HG03025 (cell line): Measurements from ENCODE around the gene PRMT7.

Experiments used
- ATAC-seq: cut with Tn5 transposase; IDR thresholded peaks from one replicate; pipeline ENCODE4 v1.9.1; 2021; ENCODE audit warnings: mild to moderate bottlenecking, moderate library complexity; ENCODE audit not compliant: unreplicated experiment, low FRiP score

Gene PRMT7

DNA sequence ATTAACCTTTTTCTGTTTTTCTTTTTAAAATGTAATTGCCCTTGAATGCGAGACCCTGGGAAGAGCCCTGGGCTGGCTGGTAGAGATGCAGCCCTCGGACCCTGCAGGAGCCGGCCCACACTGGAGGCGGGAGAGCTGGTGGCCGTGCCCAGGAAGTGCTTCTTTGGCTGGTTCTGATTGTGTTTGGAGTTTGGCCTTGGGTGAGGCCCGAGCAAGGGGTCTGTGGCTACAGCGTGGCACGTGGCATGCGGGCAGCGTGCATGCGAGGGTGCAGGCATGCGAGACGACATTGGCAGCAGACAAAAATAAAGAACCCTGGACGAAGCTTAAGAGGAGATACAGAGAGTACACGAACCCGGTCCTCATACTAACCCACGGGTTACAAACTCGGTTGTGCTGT lies 49.7 kb downstream of the PRMT7 start:
- ATAC-seq = no peak

DNA sequence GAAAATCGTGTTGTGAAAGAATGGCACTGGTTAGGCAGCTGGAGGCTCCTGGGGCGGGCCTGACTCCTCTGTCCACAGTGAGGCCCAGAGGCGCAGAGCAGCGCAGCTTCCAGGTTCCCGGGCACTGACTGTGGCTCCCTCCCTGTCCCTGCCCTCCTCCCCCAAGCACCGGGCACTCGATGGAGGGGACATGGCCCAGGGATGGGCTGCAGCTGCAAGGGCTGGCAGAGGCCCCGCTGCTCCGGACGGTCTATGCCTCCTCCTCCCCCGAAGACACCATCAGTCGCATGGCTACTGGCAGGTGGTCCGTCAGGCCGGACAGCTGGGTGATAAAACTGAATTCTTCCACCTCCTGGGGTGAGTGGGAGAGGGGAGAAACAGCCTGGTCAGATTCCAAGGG lies 50.1 kb downstream of the PRMT7 start:
- no peak for ATAC-seq

DNA sequence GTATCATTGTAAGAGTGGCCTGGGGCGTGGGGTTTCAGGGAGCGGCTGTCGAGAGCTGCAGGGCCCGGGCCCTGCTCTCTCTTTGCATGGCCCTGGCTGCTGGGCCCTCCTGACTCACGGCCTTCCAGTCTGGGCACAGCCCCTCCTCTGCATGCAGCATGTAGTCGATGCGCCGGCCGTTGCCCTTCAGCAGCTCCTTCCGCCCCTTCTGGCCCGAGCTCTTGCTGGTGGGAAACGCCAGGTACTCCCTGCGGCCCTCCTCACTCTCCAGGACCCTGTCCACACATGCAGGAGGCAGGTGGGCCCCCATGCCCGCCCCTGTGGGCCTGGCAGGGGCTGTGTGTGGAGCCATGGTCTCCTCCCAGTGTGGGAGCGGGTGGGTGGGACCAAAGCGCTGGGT lies 50.7 kb downstream of the PRMT7 start:
- no peak for ATAC-seq

DNA sequence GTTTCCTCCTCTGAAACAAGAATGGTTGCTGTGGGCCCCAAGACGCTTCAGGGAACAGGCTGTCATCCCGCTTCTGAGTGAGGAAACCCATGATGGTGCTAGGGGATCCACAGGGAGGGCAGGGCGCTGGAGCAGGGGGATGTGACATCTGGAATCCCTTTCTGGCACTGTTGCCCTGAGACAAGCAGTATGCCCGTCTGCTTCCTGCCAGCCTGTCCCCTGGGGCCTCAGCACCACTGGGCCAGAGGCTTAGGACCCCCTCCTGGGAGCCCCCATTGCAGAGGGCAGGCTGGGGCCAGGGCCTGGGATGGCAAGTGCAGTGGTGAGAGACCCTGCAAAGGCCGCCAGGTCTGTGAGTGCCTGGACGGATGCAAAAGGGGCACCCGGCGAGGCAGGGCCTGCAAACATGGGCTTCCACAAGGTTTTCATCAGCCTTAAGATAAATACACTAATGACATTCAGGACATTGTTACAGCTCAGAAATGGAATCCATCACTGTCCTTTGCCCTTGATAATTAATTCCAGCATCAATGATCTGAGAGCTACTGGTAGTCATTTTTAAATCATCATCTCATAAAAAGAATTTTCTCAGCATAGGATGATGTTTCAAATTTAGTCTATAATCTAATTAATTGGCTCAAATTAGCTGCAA lies 51.6 kb downstream of the PRMT7 start:
- ATAC-seq = no peak

DNA sequence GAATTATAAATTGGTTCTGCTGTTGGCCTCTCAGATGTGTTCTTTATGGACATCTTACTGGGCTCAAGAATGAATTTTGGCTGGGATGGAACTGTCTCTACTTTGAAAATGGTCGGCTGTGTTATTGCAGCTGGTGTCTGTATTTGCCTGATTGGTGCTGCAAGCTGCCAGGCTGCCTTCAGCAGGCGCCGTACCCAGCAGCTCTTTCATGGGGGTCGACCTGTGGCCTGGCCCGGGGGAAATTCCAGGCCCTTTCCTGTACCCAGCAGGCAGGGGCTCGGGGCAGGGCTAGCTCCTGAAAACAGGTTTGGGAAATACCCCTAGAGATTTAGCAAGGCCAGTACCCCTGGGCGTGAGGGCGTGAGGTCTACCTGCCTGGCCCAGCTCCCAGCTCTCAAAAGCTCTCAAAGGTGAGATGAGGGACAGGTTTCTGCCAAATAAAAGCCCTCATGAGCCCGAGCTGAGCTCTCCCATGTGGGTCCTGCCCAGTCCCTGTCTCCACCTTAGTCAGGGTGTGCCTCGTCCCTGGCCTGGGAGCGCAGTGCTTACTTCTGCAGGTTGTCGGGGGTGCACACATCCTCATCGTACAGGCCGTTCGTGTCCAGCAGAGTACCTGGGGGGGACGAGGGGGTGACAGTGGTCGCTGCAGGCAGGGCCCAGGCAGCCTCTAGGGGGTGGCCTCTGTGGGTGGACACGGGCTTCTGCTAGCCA lies 52.3 kb downstream of the PRMT7 start:
- no peak for ATAC-seq

DNA sequence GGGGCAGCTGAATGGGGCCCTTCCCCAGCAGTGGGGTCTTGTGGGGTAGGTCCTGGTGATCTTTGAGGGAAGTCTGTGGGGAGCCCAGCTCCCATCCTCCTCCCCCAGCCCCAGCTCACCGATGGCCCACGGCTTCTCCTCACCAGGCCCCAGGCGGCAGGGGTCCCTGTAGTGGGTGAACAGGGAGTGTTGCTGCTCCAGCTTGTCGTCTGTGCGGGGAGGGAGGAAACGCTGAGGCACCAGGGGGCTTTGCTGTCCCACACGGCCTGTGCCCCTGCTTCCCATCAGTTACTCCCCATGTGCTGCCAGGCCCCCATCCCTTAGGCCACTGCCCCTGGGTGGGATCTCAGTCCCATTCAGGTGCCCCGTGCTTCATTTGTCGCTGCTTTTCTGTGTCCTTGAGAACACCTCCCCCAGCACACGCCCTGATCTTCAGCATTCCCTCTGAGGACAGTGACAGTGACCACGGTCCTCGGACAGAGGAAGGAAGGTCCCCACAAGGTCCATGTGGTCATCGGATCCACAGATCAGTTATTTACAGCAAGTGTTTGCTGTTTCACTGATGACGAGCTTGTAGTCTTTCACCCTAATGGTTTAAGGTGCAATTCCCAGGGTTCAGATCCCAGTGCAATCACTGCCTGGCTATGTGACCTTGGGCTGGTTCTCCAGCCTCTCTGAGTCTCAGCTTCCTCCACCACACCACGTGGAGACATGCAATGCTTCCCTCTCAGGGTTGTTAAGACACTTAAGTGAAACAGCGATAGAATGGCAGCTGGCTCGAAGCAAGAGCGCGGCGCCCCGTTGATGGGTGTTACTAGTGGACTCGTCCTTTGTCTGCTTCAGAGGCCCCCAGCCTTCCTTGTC lies 53.1 kb downstream of the PRMT7 start:
- ATAC-seq = no peak

DNA sequence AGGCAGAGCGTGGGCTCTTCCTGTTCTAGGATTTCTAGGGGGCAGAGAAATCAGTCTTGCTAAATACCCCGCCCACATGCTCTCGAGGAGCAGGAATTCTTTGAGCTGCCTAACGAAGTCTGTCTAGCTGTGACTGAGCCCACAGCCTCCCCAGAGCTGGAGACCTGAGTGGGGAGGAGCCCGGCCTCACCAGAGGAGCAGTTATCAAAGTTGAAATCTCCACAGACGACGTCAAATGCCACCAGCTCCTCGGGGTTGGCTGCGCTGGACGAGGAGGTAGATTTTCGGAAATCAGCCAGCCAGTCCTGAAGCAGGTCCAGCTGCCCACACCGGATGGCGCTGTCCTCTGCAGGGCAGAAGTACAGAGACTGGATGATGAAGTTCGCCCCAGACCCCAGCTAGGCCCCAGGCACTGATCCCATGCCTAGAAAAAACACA lies 53.8 kb downstream of the PRMT7 start:
- ATAC-seq = no peak

DNA sequence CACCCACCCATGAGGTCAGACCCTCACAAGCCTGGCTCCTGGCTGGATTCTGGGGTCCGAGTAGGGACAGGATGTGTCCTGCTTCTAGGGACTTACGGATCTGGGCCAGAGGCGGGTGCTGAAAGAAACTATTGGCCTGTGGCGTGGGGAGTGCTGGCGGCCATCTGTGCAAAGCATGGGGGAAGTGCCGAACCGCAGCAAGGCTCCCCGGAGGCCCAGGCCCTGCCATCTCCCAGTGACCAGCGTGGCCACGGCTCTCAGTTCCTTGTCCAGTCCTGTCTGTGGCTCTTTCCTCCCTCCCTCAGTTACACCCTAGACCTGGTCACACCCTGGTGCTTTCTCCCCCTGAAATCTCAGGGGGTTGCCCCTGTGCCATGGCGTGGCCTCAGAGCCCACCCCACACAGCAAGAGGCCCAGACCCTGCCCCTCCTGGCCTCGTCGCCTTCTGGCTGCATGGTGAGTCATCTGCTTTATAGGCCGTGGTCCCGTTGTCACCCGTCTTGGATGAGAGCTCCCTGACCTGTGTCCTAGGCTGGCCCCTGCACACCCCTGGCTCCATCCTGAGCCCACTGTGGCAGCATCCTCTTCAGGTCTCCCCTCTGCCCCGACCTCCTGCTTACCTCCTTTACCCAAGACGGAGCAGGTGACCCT lies 54.5 kb downstream of the PRMT7 start:
- ATAC-seq = no peak

DNA sequence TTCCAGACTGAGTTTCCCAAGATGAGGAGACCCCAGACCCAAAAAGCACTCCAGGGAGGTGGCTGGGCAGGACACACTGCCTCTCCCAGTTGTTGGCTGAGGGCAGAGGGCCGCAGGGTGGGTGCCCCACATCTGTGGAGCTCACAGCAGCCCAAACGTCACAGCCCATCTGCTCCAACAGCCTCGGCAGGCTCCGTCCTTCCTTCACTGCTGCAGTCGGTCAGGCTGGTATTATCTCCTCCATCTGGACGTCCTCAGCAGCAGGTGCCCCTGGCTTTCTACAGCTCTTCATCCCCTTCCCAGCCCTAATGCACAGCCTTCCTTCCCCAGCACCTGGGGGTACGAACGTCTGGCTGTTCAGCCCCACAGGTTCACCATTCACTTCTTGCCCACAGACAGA lies 55.2 kb downstream of the PRMT7 start:
- no peak for ATAC-seq

DNA sequence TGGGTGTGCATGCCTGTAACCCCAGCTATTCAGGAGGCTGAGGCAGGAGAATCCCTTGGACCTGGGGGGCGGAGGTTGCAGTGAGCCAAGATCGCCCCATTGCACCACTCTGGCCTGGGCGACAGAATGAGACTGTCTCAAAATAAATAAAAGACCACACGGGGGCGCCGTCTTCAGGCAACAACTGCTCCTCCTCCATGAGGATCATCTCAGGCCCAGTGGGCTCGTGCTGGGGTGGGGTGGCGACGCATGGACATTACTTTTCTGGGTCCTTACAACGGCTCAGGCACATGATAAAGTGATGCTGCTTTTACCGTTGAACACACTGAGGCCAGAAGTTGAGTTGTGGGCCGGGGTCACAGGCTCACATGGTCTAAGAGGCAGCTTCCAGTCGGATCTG lies 56.2 kb downstream of the PRMT7 start:
- no peak for ATAC-seq

DNA sequence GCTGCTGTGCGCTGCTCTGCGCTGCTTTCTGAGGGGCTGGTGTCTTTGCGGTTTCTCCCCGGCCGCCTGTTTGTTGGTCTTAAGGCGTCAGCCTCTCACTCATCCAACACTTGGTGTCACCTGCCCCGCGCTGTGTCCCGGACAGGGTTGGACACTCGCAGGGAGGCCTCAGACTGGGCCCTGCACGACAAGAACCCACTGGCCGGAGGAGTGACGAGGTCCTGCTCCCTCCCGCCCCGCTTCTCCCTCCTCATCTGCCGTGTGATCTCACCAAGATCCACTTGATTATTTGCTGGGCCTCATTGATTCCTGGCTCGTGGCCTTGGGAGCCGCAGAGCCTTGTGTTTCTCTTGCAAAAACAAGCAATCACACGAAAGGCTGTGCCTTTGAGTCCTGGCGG lies 56.6 kb downstream of the PRMT7 start:
- no peak for ATAC-seq

DNA sequence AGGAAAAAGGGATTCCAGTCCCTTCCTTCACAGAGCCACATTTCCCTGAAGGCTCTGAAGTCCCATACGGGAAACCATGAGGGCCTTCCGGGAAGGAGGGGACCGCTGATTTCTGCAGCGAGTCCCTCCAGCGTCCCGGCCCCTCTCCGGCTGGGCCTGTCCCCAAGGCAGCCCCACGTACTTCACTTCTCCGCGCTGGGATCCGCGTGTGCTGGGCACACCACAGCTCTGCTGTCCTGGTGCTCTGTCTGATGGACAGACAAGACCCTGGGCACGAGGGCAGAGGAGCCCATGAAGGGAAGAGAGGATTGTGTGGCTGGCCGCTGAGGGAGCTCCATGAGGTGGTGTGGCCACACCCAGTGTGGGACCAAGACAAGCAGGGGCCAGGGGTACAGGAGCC lies 57.1 kb downstream of the PRMT7 start:
- ATAC-seq = no peak

DNA sequence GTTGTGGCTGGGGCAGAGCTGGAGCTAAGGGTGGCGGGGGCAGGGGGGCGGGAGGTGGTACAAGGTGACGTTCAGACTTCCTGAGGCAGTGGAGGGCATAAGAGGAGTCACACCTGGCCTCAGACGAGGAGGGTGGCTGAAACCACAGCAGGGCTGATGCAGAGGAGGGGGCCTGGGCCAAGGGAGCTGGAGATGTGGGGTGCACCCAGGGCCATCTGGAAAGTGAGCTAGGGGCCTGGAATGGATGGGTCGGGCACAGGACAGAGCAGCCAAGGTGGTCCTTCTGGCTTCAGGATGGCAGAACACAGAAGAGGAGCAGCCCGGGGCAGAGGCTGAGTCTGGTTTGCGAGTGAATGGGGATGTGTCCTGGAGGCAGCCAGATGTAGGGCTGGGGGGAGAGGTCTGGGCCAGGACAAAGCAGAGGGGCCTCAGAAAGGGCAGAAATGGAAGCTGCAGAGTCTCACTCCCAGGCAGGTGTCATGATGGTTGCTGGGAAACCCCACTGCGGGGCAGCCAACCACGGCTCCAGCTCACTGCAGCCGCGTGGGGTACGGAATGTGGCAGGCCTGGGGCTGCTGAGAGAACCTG lies 57.6 kb downstream of the PRMT7 start:
- ATAC-seq = peak; percentile 40

DNA sequence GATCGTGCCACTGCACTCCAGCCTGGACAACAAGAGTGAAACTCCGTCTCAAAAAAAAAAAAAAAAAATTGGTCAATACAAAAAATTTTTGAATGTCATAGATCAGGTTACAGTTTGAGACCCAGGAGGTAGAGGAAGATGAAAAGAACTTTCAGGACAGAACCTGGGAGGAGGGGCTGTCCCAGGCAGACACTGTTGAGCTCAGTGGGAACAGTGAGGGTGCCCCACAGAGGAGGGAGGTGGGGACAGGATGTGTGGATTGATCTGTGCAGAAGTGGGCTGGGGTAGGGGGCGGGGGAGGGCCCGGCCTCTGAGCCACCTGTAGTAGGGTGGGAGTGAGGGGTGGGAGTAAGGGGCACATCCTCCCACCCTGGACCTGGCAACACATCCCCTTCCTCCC lies 58.3 kb downstream of the PRMT7 start:
- no peak for ATAC-seq

DNA sequence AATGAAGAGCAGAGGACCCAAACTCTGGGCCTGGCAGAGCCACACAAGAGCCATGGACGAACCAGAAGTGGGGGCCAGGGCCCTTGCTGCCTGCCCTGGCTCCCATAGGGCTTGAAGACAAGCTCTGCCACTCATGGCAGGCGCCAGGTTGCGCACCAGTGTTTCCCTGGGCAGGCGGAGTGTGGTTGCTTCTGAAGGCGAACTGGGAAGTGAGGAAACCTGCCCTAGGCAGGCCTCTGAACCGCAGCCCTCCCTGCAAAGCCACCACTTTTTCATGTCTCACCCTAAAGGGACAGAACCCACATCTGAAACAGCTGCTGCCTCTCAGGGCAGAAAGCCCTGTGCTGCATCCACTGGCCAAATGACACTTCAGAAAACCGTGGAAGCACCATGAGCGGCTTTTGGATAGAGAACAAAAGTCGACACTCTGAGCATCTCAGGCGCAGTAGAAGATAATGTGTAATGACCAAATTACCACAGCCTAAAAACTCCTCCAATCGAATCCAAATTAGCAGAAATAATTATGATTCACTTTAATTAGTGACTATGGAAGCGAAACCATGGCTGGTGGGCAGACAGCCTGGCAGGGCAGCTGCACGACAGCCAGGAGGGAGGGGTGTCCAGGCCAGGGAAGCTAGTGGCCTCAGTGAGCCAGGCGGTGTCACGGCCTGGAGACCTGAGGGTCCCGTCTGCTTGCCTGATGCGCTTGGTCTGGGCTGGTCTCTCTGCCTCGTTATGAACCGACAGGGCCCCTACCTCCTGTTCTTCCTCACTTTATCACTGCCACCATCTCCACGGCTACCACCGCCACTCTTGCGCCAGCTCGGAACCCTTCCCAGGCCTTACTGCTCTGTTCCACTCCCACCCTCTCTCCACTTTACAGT lies 59.1 kb downstream of the PRMT7 start:
- ATAC-seq = peak; percentile 40

DNA sequence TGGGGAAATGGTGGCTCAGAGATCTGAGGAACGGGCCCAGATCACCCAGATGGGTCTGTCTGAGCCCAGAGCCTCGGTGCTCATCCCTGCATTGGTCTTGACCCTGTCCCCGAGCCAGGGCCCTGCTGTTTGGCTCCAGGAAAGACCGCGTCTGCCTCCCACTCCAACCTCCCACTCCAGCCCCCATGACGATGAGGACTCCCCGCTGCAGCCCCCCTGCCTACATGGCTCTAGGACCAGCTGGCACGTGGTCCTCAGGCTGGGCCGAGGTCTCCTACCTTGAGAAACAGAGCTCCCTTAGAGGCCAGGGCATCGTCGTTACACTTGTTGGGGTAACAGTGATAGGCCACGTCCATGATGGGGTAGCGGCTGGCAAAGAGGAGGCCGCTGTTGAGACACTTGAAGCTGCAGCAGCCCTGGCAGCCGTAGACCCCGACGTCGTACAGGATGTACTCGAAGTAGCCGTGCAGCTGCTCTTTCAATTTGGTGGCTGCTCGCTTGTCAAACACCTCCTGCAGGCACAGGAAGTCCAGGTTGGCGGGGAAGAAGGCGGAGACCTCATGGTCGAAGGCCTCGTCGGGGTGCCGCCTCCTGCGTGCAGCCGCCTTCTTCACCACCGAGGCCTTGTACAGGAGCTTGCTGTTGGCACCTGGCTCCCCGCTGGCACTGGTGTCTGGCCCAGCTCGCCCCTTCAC lies 59.9 kb downstream of the PRMT7 start:
- ATAC-seq = no peak

DNA sequence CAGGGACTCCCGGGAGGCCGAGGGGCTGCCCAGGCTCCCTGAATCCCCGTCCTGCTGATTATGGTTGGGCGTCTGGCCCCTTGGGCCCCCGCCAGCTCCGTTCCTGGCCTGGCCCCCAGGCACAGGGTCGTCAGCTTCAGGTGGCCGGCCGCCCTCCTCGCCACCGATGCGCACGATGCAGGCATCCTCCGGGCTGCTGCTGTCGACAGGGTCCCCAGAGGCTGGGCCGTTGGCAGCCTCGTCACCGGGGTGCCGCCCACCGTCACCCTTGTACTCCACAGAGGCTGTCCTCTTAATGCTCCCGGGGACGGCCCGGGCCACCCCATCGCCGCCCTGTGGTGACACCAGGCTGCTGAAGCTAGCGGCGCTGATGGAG lies 60.4 kb downstream of the PRMT7 start:
- ATAC-seq = no peak

DNA sequence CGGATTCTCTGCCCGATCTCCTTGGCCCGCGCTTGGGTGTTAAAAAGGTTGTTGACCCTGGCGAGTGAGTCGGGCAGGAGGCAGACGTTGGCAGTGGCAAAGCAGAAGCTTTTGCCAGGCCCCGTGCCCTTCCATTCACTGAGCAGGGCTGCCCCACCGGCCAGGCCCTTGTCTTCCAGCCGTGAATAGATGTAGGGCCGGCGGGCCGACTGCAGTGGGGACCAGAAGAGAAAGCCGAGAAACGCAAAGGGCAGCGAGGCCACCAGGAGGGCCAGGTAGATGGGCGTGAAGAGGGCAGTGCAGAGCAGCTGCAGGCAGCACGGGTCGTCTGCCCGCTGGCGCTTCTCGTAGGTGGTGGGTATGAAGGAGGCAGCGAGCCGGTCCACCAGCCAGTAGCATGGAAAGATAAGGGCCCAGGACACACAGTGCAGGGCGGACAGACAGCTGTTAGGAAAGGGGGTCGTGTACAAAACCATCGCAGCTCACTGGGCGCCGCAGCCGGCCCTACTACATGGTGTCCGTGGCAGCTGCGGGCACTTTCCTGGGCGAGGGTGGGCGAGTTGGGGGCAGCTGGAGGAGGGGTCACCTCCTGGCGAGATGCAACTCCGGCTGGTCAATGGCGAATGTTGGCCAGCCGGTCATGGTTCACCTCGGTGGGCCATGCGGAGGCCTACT lies 61.0 kb downstream of the PRMT7 start:
- no peak for ATAC-seq

DNA sequence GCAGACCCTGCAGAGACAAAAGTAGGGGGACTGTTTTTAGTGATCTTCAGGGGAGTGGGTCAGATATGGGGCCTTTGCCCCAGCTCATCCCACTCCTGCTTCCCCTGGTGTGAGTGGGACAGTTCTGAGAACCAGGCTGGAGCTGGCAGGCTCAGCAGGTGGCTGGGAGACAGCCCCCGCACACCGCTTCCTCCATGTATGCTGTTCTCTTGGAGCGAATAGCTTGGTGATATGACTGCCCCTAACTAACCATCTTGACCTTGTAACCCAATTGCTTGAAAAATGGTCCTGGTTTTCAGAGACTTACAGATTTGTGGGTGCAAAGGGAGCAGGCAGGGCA lies 61.5 kb downstream of the PRMT7 start:
- no peak for ATAC-seq
